ENCODE measurements around the gene CYP19A1.

GRCh38 chr15:51168700-51169099 lies 169.7 kb downstream of the CYP19A1 start:
- no peak for TF ChIP-seq TEAD4 (IDR thresholded peaks at IDR 0.05)
- no peak for TF ChIP-seq TAF1 (IDR thresholded peaks at IDR 0.05; ENCODE audit: low read depth)
- TF ChIP-seq REST (IDR thresholded peaks at IDR 0.05; ENCODE audit: low read depth), result no peak
- TF ChIP-seq EP300 (IDR thresholded peaks at IDR 0.05; ENCODE audit: borderline replicate concordance), result no peak
- no peak for TF ChIP-seq CEBPB (IDR thresholded peaks at IDR 0.05)
- no peak for TF ChIP-seq MAX (IDR thresholded peaks at IDR 0.05)
- no peak for TF ChIP-seq YY1 (IDR thresholded peaks at IDR 0.05; ENCODE audit: low read depth)
- no peak for TF ChIP-seq RAD21 (IDR thresholded peaks at IDR 0.05; ENCODE audit: low read depth)
- no peak for TF ChIP-seq USF1 (IDR thresholded peaks at IDR 0.05)
- TF ChIP-seq CREB1 (IDR thresholded peaks at IDR 0.05; ENCODE audit: low read depth), result no peak
- no peak for TF ChIP-seq FOXM1 (IDR thresholded peaks at IDR 0.05; ENCODE audit: borderline replicate concordance, low read depth)
- no peak for TF ChIP-seq TCF12 (IDR thresholded peaks at IDR 0.05; ENCODE audit: low read depth)
- no peak for TF ChIP-seq NFIC (IDR thresholded peaks at IDR 0.05)
